Activated naive CD8-positive, alpha-beta T cell treated with anti-CD3 and anti-CD28 coated beads for 36 hours (primary cell): ENCODE results near the gene RPIA. TPM values are rescaled to one million over a fixed set of nuclear protein-coding genes. Genes with fewer than 3 reads are reported as not detected.
A peak's percentile ranks its signal among the peaks of the same experiment; 100 is the strongest.
"Not testable (repeated sequence)": the region's sequence is repeated elsewhere in the genome, so short reads cannot be mapped to it uniquely, and the experiment has no call there.

ENCODE experiments used
- DNase-seq: peaks from one replicate; pipeline ENCODE4 v3.0.0; 2021
- H3K27ac Mint-ChIP-seq: one replicate; pipeline ENCODE4 v1.8.0; 2022; ENCODE audit warnings: mild to moderate bottlenecking, moderate library complexity, mixed read lengths
- H3K27me3 Mint-ChIP-seq: one replicate; pipeline ENCODE4 v1.8.0; 2022; ENCODE audit warnings: mild to moderate bottlenecking, mixed read lengths
- H3K36me3 Mint-ChIP-seq: one replicate; pipeline ENCODE4 v1.8.0; 2021; ENCODE audit warnings: mild to moderate bottlenecking, mixed read lengths
- H3K4me1 Mint-ChIP-seq: one replicate; pipeline ENCODE4 v1.8.0; 2021; ENCODE audit warnings: mixed read lengths
- H3K4me3 Mint-ChIP-seq: one replicate; pipeline ENCODE4 v1.8.0; 2022; ENCODE audit warnings: mild to moderate bottlenecking, moderate library complexity, mixed read lengths
- H3K9me3 Mint-ChIP-seq: one replicate; pipeline ENCODE4 v1.8.0; 2022; ENCODE audit warnings: mixed read lengths
- total RNA-seq, 2 experiments: library from RNA; stranded (reverse); gene quantifications; one replicate each; pipeline ENCODE4 v1.2.3, GENCODE V29; 2021

Gene RPIA
- total RNA-seq, 2 experiments from 2014 or later = 87.6 to 88.5 TPM

GRCh38 chr2:88765154-88765888, 73.8 kb downstream of the RPIA start:
- H3K4me1 Mint-ChIP-seq = peaks cover 5% of the 10 kb centered on the region
- peak overlapping the region; percentile 67 for H3K4me3 Mint-ChIP-seq
- H3K27me3 Mint-ChIP-seq = peaks cover 33% of the 10 kb centered on the region
- H3K27ac Mint-ChIP-seq = no peak overlapping the region
- peak; percentile 71 for DNase-seq
- peaks cover 8% of the 10 kb centered on the region for H3K9me3 Mint-ChIP-seq
- peaks cover 6% of the 10 kb centered on the region for H3K36me3 Mint-ChIP-seq

- not testable (repeated sequence) for DNase-seq, H3K9me3 Mint-ChIP-seq, H3K4me1 Mint-ChIP-seq, H3K36me3 Mint-ChIP-seq
- peak overlapping the region; percentile 14 for H3K27ac Mint-ChIP-seq
- H3K27me3 Mint-ChIP-seq = peaks cover 34% of the 10 kb centered on the region
- H3K4me3 Mint-ChIP-seq = peak overlapping the region; percentile 67
Observed at GRCh38 chr2:88765889-88766481, 74.5 kb downstream of the RPIA start.

GRCh38 chr2:88770016-88770415, 78.5 kb downstream of the RPIA start:
- Mint-ChIP-seq H3K4me3 (no peak overlapping the region), H3K36me3 (no peaks in the 10 kb centered on the region), H3K4me1 (peaks cover 5% of the 10 kb centered on the region), H3K9me3 (peaks cover 1% of the 10 kb centered on the region), H3K27me3 (peaks cover 28% of the 10 kb centered on the region), H3K27ac (no peak overlapping the region)
- DNase-seq = no peak

GRCh38 chr2:88773233-88774028, 82.0 kb downstream of the RPIA start:
- H3K9me3 Mint-ChIP-seq = peaks cover 12% of the 10 kb centered on the region
- H3K27ac Mint-ChIP-seq, H3K4me1 Mint-ChIP-seq, H3K4me3 Mint-ChIP-seq, H3K36me3 Mint-ChIP-seq, H3K27me3 Mint-ChIP-seq, DNase-seq: not testable (repeated sequence)

GRCh38 chr2:88789213-88789612, 97.7 kb downstream of the RPIA start:
- H3K27ac Mint-ChIP-seq, H3K4me1 Mint-ChIP-seq, H3K36me3 Mint-ChIP-seq, H3K9me3 Mint-ChIP-seq, H3K27me3 Mint-ChIP-seq, H3K4me3 Mint-ChIP-seq, DNase-seq: not testable (repeated sequence)

GRCh38 chr2:88795932-88796331, 104.5 kb downstream of the RPIA start:
- H3K4me1 Mint-ChIP-seq, H3K27me3 Mint-ChIP-seq, DNase-seq, H3K9me3 Mint-ChIP-seq, H3K36me3 Mint-ChIP-seq, H3K4me3 Mint-ChIP-seq, H3K27ac Mint-ChIP-seq: not testable (repeated sequence)

- H3K27me3 Mint-ChIP-seq, H3K4me1 Mint-ChIP-seq, H3K4me3 Mint-ChIP-seq, H3K27ac Mint-ChIP-seq, H3K9me3 Mint-ChIP-seq, H3K36me3 Mint-ChIP-seq, DNase-seq: not testable (repeated sequence)
Observed at GRCh38 chr2:88796523-88796922, 105.0 kb downstream of the RPIA start.

- H3K4me1 Mint-ChIP-seq, H3K27ac Mint-ChIP-seq, H3K4me3 Mint-ChIP-seq, H3K9me3 Mint-ChIP-seq, H3K36me3 Mint-ChIP-seq, DNase-seq, H3K27me3 Mint-ChIP-seq: not testable (repeated sequence)
Observed at GRCh38 chr2:88797164-88797563, 105.7 kb downstream of the RPIA start.

Other genes starting within 250 kb of the RPIA start
- gene FOXI3, start 239.0 kb upstream of the RPIA start, total RNA-seq = not detected
- 10 to 100 TPM; 10.6 to 14.7 TPM for gene EIF2AK3, start 64.2 kb upstream of the RPIA start, total RNA-seq